ENCODE data around the gene CDK6.

GRCh38 chr7:92695308-92696261, 140.8 kb downstream of the CDK6 start:
- TF ChIP-seq CTCF (IDR thresholded peaks at IDR 0.05; ENCODE audit: control extremely low read depth in 1 of 3, insufficient read depth in 1 of 3, low read depth in 1 of 3, low read length in 3 of 3) (no peak), POLR2A (IDR thresholded peaks at IDR 0.05; ENCODE audit: control extremely low read depth in 1 of 2, low read depth in 2 of 2, low read length in 2 of 2) (no peak), ASH2L (IDR thresholded peaks at IDR 0.05; ENCODE audit: low read length) (peak; percentile 74), EP300 (IDR thresholded peaks at IDR 0.05; ENCODE audit: borderline replicate concordance in 1 of 2, low read depth in 2 of 2, low read length in 2 of 2) (no peak), SIN3A (conservative IDR thresholded peaks at IDR 0.05 in 1 of 2, IDR thresholded peaks at IDR 0.05 in 1 of 2; ENCODE audit: low read depth in 1 of 2, low read length in 2 of 2) (peak in 1 of 2 experiments; percentile 44; a peak in 2 of 4 replicates), ZNF274 (IDR thresholded peaks at IDR 0.05; ENCODE audit: borderline replicate concordance, extremely low read depth, low read length) (no peak), JUND (IDR thresholded peaks at IDR 0.05; ENCODE audit: low read length) (no peak), CHD2 (IDR thresholded peaks at IDR 0.05; ENCODE audit: low read length) (no peak)

Data from H1 (cell line).